ENCODE measurements around the gene ZNF8.
"Not testable (repeated sequence)": the region's sequence is repeated elsewhere in the genome, so short reads cannot be mapped to it uniquely, and the experiment has no call there.

The ZNF8 gene

GRCh38 chr19:58338336-58338735 is 59.6 kb downstream of the ZNF8 start:
- DNase-seq: no peak

GRCh38 chr19:58338825-58339558 is 60.2 kb downstream of the ZNF8 start:
- no peak for DNase-seq

- no peak for DNase-seq
Measured at GRCh38 chr19:58345558-58345957, 66.8 kb downstream of the ZNF8 start.

GRCh38 chr19:58346961-58347929 is 68.5 kb downstream of the ZNF8 start:
- DNase-seq: peak; percentile 69 to 80

GRCh38 chr19:58348080-58348479 is 69.3 kb downstream of the ZNF8 start:
- DNase-seq: not testable (repeated sequence)

GRCh38 chr19:58349590-58349989 is 70.8 kb downstream of the ZNF8 start:
- DNase-seq: no peak

GRCh38 chr19:58350001-58350861 is 71.5 kb downstream of the ZNF8 start:
- no peak for DNase-seq

- no peak for DNase-seq
Measured at GRCh38 chr19:58350871-58351557, 72.3 kb downstream of the ZNF8 start.

- no peak for DNase-seq
Measured at GRCh38 chr19:58351558-58351878, 72.8 kb downstream of the ZNF8 start.

- DNase-seq: no peak
Measured at GRCh38 chr19:58351990-58352755, 73.4 kb downstream of the ZNF8 start.

Data from NCI-H2081 (cell line).